ENCODE results near the gene MAEL. TPM values are rescaled to one million over a fixed set of nuclear protein-coding genes. Genes with fewer than 3 reads are reported as not detected.

The MAEL gene
- total RNA-seq, 4 donors from 2014 or later: not detected

DNA sequence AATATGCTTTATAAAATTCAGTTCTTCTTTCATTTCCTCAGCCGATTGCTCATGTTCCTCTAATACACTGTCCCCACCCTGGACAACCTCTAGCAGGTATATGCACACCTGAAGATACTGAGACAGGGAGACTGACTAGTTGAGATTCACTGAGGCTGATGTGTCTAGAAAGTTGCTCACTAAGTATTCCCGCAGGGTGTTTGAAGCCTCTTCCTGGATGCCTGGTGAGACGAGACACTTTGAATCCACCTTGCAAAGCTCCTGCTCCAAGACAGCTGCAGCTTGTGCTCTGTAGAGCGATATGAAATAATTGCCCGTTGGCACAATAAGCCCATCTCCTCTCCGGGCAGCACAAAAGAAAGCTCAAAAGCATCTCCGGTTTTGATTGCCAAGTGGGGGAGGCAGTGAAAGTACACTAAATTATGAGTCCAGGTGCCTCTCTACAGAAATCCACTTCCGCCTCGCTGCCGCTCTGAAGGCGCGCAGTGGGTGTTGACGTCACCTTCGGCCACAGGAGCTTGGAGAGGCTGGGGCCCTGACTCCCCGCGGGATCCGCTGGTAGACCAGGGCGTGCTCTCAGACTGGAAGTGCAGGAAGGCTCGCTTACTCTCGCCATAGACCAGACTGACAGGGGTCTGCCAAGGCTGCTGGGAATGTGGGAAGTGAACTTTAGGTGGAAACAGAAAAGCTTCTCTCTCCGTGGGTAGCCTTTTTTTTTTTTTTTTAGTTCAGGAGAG lies 54.8 kb downstream of the MAEL start:
- DNase-seq: peak in 1 of 2 donors; percentile 33
- intact Hi-C loops (cut with DNase I; ENCODE audit: low total_unique reads) (no loop called here), in situ Hi-C loops (cut with MboI; ENCODE audit: low sequenced_read_pairs in 4 of 4) (no loop called here)
- ATAC-seq: peak; percentile 42 to 70
- Histone ChIP-seq H3K27me3 (peaks cover 0 to 2% (median 0%) of the 10 kb centered on the region in 3 donors), H3K9me3 (no peaks in the 10 kb centered on the region), H3K36me3 (no peaks in the 10 kb centered on the region), H3K4me3 (peak overlapping the region; percentile 44 to 56 (median 48)), H3K27ac (no peak overlapping the region), H3K4me1 (peaks cover 0 to 6% of the 10 kb centered on the region in 2 donors)
- TF ChIP-seq, protein P1, sequence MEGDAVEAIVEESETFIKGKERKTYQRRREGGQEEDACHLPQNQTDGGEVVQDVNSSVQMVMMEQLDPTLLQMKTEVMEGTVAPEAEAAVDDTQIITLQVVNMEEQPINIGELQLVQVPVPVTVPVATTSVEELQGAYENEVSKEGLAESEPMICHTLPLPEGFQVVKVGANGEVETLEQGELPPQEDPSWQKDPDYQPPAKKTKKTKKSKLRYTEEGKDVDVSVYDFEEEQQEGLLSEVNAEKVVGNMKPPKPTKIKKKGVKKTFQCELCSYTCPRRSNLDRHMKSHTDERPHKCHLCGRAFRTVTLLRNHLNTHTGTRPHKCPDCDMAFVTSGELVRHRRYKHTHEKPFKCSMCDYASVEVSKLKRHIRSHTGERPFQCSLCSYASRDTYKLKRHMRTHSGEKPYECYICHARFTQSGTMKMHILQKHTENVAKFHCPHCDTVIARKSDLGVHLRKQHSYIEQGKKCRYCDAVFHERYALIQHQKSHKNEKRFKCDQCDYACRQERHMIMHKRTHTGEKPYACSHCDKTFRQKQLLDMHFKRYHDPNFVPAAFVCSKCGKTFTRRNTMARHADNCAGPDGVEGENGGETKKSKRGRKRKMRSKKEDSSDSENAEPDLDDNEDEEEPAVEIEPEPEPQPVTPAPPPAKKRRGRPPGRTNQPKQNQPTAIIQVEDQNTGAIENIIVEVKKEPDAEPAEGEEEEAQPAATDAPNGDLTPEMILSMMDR (IDR thresholded peaks at IDR 0.05 in 4 of 5, conservative IDR thresholded peaks at IDR 0.05 in 1 of 5): no peak
- TF ChIP-seq POLR2A (IDR thresholded peaks at IDR 0.05): no peak

DNA sequence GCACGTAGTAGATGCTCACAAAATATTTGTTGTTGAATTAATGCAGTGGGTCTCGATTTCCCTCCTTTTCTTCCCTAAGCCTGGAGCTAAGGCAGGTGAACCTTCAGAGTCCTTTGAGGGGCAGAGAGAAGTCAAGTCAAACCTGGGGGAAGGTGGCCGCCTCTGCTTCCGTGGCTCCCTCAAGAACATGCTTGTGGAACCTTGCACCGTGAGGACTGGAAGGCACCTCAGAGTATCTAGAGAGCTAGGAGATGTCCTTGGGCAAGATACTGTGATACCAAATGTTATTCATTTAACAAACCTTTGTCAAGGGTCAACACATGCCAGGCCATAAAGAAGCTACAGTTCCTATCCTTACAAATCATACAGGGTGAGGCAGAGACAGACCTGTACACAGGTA lies 62.8 kb downstream of the MAEL start:
- Histone ChIP-seq H3K4me3 (no peak overlapping the region), H3K4me1 (no peaks in the 10 kb centered on the region), H3K27me3 (no peaks in the 10 kb centered on the region), H3K36me3 (no peaks in the 10 kb centered on the region), H3K27ac (no peak overlapping the region), H3K9me3 (no peaks in the 10 kb centered on the region)
- DNase-seq: no peak
- TF ChIP-seq, protein P1 (IDR thresholded peaks at IDR 0.05 in 4 of 5, conservative IDR thresholded peaks at IDR 0.05 in 1 of 5): no peak
- no peak for TF ChIP-seq POLR2A (IDR thresholded peaks at IDR 0.05)
- ATAC-seq: no peak
- in situ Hi-C loops (cut with MboI; ENCODE audit: low sequenced_read_pairs in 4 of 4) (loop anchor here in 3 of 4 donors (10.0 to 25.0 kb wide), 3 partner anchors 137 to 635 kb away; no protein-coding TSS in a partner anchor), intact Hi-C loops (cut with DNase I; ENCODE audit: low total_unique reads) (no loop called here)

DNA sequence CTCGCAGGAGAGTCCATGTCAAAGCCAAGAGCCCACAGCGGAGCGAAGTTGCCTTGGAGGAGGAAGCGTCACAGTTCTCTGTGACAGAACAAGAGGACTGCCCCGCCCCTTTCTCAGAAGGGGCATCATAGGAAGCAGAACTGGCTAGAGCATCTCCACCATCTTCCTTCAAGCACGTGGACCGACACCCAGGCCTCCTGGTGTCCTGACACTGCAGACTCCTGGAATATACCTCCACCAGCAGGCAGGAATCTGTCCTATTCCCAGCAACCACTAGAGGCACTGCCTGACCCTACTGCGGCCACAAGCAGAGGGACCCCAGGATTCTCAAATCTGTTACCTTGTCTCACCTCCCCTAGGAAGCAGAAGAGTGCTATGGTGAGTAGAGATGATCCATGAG lies 63.3 kb downstream of the MAEL start:
- intact Hi-C loops (cut with DNase I; ENCODE audit: low total_unique reads) (no loop called here), in situ Hi-C loops (cut with MboI; ENCODE audit: low sequenced_read_pairs in 4 of 4) (loop anchor here in 3 of 4 donors (10.0 to 25.0 kb wide), 3 partner anchors 138 to 635 kb away; no protein-coding TSS in a partner anchor)
- H3K27me3 ChIP-seq: no peaks in the 10 kb centered on the region
- no peak overlapping the region for H3K27ac ChIP-seq
- no peaks in the 10 kb centered on the region for H3K4me1 ChIP-seq
- no peaks in the 10 kb centered on the region for H3K36me3 ChIP-seq
- ATAC-seq (no peak), DNase-seq (no peak)
- no peak overlapping the region for H3K4me3 ChIP-seq
- no peak for TF ChIP-seq POLR2A (IDR thresholded peaks at IDR 0.05)
- TF ChIP-seq, protein P1 (IDR thresholded peaks at IDR 0.05 in 4 of 5, conservative IDR thresholded peaks at IDR 0.05 in 1 of 5): no peak
- no peaks in the 10 kb centered on the region for H3K9me3 ChIP-seq

DNA sequence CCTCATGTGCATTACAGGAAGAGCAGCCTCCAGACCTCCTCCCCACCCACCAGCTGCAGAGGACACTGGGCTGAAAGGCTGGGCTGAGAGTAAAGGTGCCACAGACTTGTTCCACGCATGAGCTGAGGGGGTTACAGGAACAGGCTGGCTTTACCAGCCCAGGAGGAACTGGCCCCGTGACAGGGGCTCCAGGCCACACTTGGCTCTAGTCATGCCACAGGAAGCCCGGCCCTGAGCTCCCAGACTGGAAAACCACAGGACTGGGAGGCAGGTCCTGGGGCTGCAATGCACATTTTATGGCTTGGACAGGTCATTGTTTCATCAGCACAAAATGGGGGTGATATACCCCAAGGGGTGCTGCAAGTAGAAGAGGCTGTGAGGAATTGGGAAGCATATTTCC lies 65.5 kb downstream of the MAEL start:
- DNase-seq (no peak), ATAC-seq (no peak)
- H3K9me3 ChIP-seq: no peaks in the 10 kb centered on the region
- intact Hi-C loops (cut with DNase I; ENCODE audit: low total_unique reads) (no loop called here), in situ Hi-C loops (cut with MboI; ENCODE audit: low sequenced_read_pairs in 4 of 4) (loop anchor here in 3 of 4 donors (10.0 to 25.0 kb wide), 3 partner anchors 140 to 633 kb away; no protein-coding TSS in a partner anchor)
- TF ChIP-seq, protein P1 (IDR thresholded peaks at IDR 0.05 in 4 of 5, conservative IDR thresholded peaks at IDR 0.05 in 1 of 5): no peak
- no peak for TF ChIP-seq POLR2A (IDR thresholded peaks at IDR 0.05)
- H3K36me3 ChIP-seq: no peaks in the 10 kb centered on the region
- H3K27me3 ChIP-seq: no peaks in the 10 kb centered on the region
- H3K27ac ChIP-seq: no peak overlapping the region
- H3K4me3 ChIP-seq: no peak overlapping the region
- H3K4me1 ChIP-seq: peaks cover 3 to 7% of the 10 kb centered on the region in 2 donors

Measured in gastrocnemius medialis (tissue), 4 donors.